Liver (tissue), 3 donors: Measurements from ENCODE around the gene OSCP1.

Experiments used
- CTCF ChIP-seq: fragments of 150-350 bp; IDR thresholded peaks from 2 replicates; pipeline ENCODE4 v1.5.1; 2017; ENCODE audit warnings: improper control_type of control experiment, low read depth, low read length; ENCODE audit not compliant: missing input control
- EGR1 ChIP-seq, 2 donors: IDR thresholded peaks; 2 replicates each; pipeline ENCODE4 v1.6.1; 2016 to 2018; ENCODE audit warnings: antibody characterized with exemption in 2 of 2, low read depth in 2 of 2
- FOXA2 ChIP-seq: IDR thresholded peaks from 2 replicates; pipeline ENCODE4 v1.6.1; 2016; ENCODE audit warnings: antibody characterized with exemption
- GABPA ChIP-seq, 2 donors: IDR thresholded peaks in 1 of 2; conservative IDR thresholded peaks in 1 of 2; 2 replicates each; pipeline ENCODE4 v1.6.1; 2016; ENCODE audit warnings: antibody characterized with exemption in 2 of 2, mild to moderate bottlenecking in 1 of 2, moderate library complexity in 1 of 2
- HNF4A ChIP-seq, 2 donors: conservative IDR thresholded peaks; 2 replicates each; pipeline ENCODE4 v1.6.1; 2016; ENCODE audit warnings: antibody characterized with exemption in 2 of 2, mild to moderate bottlenecking in 2 of 2
- RAD21 ChIP-seq, 2 donors: IDR thresholded peaks; 2 replicates each; pipeline ENCODE4 v1.6.1; 2016; ENCODE audit warnings: antibody characterized with exemption in 2 of 2, mild to moderate bottlenecking in 2 of 2
- TAF1 ChIP-seq: conservative IDR thresholded peaks from 2 replicates; pipeline ENCODE4 v1.6.1; 2016; ENCODE audit warnings: antibody characterized with exemption, mild to moderate bottlenecking
- YY1 ChIP-seq: IDR thresholded peaks from 2 replicates; pipeline ENCODE4 v1.6.1; 2016; ENCODE audit warnings: antibody characterized with exemption, mild to moderate bottlenecking
- TF ChIP-seq, protein P1 (sequence below): IDR thresholded peaks from 2 replicates; pipeline ENCODE4 v1.6.1; 2016; ENCODE audit warnings: antibody characterized with exemption, mild to moderate bottlenecking
- TF ChIP-seq, protein P2 (sequence below): IDR thresholded peaks from 2 replicates; pipeline ENCODE4 v1.6.1; 2016; ENCODE audit warnings: antibody characterized with exemption
- TF ChIP-seq, protein P3 (sequence below): IDR thresholded peaks from 2 replicates; pipeline ENCODE4 v1.6.1; 2016; ENCODE audit warnings: antibody characterized with exemption
- donor health status: healthy.
- donor health status: healthy.

DNA sequence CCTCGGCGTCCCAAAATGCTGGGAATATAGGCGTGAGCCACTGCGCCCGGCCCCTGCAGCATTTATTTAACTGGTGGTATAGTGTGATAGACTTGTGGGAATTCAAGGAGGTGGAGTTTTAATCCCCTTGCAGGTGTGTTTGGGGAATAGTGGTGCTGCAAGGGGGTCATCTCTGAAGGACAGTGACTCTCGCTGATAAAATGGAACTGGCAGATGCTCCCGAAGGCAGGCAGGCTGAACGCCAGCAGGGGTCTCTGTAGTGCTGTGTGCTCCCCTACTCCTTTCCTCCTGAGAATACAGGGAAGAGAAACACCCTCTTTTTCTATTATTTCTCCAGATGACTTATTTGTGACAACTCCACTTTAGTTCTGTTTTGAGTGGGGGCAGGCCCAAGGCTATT, 4.0 kb downstream of the OSCP1 start:
- TF ChIP-seq HNF4A (conservative IDR thresholded peaks at IDR 0.05) = no peak
- TF ChIP-seq CTCF = no peak
- TF ChIP-seq RAD21 (IDR thresholded peaks at IDR 0.05) = peak in 1 of 2 donors; percentile 20
- no peak for TF ChIP-seq FOXA2
- TF ChIP-seq, protein P1, sequence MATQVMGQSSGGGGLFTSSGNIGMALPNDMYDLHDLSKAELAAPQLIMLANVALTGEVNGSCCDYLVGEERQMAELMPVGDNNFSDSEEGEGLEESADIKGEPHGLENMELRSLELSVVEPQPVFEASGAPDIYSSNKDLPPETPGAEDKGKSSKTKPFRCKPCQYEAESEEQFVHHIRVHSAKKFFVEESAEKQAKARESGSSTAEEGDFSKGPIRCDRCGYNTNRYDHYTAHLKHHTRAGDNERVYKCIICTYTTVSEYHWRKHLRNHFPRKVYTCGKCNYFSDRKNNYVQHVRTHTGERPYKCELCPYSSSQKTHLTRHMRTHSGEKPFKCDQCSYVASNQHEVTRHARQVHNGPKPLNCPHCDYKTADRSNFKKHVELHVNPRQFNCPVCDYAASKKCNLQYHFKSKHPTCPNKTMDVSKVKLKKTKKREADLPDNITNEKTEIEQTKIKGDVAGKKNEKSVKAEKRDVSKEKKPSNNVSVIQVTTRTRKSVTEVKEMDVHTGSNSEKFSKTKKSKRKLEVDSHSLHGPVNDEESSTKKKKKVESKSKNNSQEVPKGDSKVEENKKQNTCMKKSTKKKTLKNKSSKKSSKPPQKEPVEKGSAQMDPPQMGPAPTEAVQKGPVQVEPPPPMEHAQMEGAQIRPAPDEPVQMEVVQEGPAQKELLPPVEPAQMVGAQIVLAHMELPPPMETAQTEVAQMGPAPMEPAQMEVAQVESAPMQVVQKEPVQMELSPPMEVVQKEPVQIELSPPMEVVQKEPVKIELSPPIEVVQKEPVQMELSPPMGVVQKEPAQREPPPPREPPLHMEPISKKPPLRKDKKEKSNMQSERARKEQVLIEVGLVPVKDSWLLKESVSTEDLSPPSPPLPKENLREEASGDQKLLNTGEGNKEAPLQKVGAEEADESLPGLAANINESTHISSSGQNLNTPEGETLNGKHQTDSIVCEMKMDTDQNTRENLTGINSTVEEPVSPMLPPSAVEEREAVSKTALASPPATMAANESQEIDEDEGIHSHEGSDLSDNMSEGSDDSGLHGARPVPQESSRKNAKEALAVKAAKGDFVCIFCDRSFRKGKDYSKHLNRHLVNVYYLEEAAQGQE = no peak
- TF ChIP-seq, protein P2, sequence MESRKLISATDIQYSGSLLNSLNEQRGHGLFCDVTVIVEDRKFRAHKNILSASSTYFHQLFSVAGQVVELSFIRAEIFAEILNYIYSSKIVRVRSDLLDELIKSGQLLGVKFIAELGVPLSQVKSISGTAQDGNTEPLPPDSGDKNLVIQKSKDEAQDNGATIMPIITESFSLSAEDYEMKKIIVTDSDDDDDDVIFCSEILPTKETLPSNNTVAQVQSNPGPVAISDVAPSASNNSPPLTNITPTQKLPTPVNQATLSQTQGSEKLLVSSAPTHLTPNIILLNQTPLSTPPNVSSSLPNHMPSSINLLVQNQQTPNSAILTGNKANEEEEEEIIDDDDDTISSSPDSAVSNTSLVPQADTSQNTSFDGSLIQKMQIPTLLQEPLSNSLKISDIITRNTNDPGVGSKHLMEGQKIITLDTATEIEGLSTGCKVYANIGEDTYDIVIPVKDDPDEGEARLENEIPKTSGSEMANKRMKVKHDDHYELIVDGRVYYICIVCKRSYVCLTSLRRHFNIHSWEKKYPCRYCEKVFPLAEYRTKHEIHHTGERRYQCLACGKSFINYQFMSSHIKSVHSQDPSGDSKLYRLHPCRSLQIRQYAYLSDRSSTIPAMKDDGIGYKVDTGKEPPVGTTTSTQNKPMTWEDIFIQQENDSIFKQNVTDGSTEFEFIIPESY = no peak
- TF ChIP-seq, protein P3, sequence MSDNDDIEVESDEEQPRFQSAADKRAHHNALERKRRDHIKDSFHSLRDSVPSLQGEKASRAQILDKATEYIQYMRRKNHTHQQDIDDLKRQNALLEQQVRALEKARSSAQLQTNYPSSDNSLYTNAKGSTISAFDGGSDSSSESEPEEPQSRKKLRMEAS = no peak
- TF ChIP-seq YY1 = no peak
- TF ChIP-seq GABPA (IDR thresholded peaks at IDR 0.05 in 1 of 2, conservative IDR thresholded peaks at IDR 0.05 in 1 of 2) = no peak
- TF ChIP-seq TAF1 = no peak
- TF ChIP-seq EGR1 (IDR thresholded peaks at IDR 0.05; ENCODE audit: low read depth in 2 of 2) = no peak
